GM18505 (cell line): ENCODE data around the gene WDR6.

Experiments
- ATAC-seq: cut with Tn5 transposase; IDR thresholded peaks from one replicate; pipeline ENCODE4 v1.9.1; 2021; ENCODE audit not compliant: unreplicated experiment
- POLR2A ChIP-seq: IDR thresholded peaks from 4 replicates; pipeline ENCODE4 v1.6.1; 2011; ENCODE audit warnings: borderline replicate concordance; ENCODE audit not compliant: insufficient read depth, insufficient read length; ENCODE audit errors: extremely low read depth

Gene WDR6

DNA sequence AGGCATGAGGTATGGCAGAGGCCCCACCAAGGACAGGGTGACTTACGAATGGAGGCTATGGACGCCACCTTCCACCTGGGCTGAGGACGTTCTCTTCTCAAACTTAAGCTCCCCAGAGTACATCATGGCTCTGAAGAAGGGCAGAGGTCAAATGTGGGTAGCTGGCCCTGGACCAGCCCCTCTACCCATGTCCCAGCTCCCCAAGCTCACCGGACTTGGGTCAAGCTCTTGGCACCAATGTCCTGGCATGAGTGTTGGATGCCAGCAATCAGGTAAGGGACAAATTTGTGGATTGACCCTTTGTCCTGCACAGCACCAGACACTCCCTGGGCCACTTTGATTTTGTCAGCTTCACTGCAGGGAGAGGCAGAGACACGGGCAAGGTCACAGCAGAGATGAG is 17.3 kb downstream of the WDR6 start:
- no peak for TF ChIP-seq POLR2A
- ATAC-seq = no peak

DNA sequence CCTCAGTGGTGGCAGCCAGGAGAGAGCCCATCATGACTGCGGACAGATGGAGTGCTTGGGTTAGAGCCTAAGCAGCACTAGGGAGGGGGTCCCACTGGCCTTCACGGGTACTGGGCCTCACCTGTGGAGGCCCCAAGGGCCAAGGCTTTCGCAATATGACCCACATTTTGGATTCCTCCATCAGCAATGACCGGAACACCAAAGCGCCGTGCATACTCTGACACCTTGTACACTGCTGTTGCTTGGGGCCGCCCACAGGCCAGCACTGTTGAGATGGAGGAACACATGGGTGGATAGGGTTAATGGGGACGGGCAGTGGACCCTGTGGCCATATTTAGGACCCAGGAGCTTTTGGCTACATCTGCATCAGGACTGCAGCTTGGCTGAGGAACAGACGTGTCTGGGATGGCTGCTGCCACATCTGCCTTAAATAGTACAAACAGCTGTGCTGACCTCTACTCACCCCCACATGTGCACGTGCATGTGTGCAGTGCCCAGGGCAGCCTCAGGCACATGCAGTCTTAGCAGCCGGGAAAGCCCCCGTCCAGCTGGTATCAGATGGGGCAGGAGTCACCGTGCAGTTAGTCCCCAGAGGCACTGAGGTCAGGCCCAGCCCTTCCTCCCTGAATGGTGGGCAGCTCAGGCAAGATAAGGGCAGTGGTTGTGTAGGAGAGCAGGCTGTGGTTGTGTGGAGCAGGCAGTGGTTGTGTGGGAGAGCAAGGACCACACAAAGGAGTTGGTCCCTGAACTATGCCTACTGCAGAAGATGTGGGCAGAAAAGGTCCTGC is 18.0 kb downstream of the WDR6 start:
- TF ChIP-seq POLR2A = peak; percentile 42
- ATAC-seq = no peak

DNA sequence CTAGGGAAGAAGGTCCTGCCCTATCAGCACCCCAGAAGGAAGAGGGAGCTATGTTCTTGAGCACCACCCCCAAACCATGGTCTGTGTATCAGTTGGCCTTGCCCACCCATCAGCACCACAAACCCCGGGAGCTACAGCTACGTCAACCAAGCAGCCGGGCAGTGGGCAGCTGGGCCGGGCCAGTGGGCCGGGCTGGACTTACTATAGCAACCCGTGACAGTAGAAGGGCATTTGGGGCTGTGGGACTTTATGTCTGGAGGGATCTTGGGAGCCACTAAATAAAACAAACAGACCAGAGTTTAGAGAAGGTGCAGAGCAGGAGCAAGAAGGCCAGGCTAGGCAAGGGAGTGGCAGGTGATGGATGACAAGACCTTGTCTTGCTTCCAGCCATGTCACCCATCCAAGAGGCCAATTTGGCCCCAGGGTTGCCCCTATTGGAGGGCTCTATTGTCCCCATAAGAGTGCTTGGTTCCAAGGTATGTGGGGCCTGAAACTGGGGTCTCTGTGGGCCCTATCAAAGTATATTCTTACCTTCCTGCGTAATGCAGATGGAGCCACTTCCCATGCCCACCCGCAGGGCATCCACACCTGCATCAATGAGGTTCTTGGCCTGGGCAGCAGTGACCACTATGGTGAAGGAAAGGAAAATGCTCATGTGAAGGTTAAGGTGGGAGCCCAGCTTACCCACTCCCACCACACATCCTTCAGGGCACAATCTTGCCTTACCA is 18.8 kb downstream of the WDR6 start:
- no peak for TF ChIP-seq POLR2A
- ATAC-seq = no peak

DNA sequence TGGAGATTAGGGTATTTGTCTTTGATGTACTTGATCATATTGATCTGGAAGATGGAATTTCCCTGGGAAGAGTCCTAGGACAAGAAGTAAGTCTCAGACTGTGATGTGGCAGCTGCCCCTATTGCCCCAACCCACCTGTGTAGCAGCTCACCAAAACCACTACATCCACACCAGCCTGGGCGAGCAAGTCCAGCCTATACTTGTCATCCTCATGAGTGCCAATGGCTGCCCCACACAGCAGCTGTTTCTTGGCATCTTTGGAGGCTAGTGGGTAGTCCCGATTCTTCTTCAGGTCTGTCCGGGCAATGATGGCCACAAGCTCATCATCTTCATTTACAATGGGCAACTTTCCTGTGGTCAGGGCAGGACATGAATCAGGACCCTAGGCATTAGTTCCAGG is 19.3 kb downstream of the WDR6 start:
- TF ChIP-seq POLR2A = peak; percentile 38
- ATAC-seq = no peak

DNA sequence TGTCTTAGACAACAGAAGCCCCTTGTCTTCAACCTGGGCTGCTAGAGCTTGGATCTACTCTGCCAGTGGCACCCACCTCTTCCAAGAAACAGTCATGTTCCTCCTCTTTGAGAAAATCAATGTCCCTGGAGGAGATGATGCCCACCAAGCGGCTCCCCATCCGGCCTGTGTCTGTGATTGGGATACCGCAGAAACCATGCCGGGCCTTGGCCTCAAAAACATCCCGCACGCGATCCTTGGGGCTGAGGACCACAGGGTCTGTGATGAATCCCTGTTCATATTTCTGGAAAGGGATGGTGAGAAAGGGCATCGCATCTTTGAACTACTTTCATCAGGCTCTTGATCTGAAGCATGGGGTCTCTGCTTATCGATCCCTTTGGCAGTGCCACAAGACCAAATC is 20.4 kb downstream of the WDR6 start:
- TF ChIP-seq POLR2A = peak; percentile 16
- no peak for ATAC-seq

DNA sequence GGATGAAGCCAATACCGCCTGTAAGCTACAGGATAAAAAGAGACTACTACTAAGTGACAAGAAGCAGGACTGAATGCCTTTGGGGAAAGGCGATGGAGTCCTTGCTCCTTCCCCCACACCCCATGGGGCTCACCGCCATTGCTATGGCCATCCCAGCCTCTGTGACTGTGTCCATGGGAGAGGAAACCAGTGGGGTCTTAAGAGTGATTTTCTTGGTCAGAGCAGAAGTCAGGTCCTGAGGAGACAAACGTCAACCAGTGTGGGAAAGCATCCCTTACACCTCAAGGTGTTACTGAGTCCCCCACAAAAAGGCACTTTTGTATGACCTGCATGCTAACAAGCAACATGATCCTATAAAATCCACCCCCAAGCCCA is 21.1 kb downstream of the WDR6 start:
- no peak for TF ChIP-seq POLR2A
- ATAC-seq = no peak

DNA sequence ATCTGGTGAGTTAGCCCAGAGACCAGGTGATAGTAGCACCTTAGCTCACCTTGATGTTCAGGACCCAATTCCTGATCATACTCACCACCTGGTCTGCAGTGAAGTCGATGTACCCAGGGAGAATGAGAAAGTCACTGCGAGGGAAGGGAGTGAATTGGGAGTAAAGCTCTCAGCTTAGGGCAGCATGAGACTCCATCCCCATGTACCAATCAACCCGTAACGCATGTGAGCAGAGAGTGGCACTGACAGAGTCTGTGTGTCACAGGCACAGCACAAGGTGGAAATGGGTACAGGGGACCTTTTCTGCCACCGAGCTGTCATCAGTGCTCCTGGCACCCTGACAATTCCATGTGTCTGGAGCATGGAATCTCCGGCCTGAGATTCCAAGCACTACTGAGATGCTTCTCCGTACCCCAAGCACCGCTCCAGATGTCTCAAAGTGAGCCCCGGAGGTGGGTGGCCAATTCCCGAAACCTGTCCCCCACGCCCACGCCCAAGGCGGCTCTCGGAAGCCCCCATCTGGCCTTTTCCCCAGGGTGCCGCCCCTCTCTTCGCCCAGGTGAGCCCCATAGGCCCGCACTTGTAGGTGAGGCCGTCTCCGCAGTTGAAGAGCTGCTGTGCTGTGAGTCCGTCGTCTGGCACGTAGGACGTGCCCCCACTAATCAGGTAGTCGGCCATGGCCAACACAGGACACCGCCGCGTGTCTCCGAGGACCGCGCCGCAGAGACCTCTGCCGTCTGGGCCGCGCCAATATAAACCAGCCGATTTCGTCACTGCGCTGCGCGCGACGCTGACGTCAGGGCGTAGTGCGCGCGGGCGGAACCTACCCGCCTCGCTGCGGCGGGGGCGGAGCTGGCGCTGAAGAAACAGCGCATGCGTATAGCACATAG is 21.7 kb downstream of the WDR6 start, which contains the start of gene IMPDH2:
Gene IMPDH2 (minus strand): TSS at position 726 of the 890 bp plus-strand sequence. CDS start 48 bp downstream, at position 678.
- peak; percentile 100 for TF ChIP-seq POLR2A
- ATAC-seq = peak; percentile 90

DNA sequence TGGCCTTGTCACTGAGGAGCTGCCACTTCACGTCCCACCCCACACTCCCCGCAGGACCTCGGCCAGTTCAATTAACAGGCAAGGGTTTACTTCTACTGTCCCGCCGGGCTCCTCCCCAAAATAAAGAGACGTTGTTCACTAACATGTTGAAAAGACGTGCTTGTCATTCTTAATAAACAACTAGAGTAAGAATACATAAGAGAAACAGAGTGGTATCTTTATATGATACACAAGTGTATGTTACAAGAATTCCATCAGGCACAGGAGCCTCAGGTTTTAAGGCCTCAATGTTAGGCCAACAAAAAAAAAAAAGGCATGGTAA is 22.3 kb downstream of the WDR6 start:
- TF ChIP-seq POLR2A = no peak
- ATAC-seq = no peak

DNA sequence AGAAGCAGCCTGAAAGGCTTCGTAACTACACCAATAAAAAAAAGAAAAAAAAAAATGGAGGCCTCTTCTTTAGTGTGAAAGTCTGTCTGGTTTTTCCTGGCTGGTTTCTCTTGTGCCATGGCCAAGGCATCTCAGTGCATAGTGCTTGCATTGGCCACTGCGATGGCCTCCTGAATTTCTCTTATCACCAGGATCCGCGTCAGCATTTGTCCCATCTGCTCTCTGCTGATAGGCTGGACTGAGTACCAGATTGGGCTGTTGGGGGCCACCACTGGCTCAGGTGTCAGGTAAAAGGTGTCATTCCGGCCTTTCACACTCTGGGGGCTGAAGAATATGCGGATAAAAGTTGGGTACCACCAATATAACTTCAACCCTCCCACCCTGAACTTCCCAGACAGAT is 23.1 kb downstream of the WDR6 start:
- ATAC-seq = no peak
- no peak for TF ChIP-seq POLR2A

DNA sequence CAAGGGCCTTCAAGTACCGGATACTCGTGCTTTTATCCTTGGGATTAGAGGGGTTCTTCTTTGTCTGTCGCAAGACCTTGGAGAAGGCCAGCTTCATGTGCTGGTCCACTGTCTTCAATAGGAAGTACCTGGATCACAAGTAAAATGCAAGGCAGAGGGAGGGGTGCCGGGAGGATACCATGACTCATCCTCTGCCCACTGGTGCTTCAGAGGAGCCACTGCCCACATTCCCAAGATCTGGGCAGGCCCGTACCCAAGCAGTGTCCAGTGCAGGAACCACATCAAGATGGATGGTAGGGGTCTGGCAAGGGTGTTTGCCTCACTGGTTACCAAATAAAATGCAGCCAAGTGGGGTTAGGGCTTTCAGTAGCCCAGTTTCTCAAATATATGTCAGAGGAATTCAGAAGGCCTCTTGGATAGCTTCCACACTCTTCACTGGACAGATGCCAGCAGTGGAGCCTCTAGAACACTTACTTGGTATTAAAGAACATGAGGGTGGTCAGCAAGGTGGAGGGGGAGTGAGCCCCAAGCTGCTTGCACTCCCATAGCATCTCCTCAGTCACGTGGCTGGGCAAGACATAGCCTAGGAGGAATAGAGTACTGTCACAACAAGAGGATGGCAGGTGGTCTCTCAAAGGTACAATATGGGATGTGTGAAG is 25.6 kb downstream of the WDR6 start:
- TF ChIP-seq POLR2A = no peak
- ATAC-seq = no peak

DNA sequence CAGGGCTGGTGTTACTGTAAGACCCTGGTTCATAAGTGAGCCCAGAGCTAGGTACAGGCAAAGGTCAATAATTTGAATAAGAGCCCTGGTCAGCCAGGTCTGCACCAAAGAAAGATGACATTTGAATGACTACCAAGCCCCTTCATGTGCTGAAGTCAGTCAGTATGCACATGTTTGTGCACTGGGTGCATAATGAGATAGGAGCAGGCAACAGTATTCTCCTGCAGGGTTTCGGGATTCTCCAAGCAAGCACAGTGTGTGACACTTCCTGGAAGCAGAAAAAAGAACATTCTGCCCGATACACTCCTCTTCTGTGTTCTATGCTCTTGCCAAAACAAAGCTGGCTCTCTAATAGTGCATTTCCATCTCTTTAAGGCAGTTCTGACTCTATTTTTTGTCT is 27.5 kb downstream of the WDR6 start:
- TF ChIP-seq POLR2A = no peak
- ATAC-seq = no peak

DNA sequence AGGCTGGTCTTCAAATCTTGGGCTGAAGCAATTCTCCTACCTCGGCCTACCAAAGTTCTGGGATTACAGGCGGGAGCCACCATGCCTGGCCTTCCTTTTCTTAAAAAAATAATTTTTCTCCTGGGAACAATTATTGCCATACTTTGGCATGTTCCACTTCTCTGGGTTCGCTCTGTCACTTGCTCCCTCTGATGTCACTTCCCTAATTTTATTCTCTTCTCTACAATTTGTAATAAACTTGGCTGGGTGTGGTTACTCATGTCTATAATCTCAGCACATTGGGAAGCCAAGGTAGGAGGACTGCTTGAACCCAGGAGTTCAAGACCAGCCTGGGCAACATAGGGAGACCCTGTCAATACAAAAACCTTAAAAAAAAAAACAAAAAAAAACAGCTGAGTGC is 28.1 kb downstream of the WDR6 start:
- ATAC-seq = no peak
- TF ChIP-seq POLR2A = no peak

DNA sequence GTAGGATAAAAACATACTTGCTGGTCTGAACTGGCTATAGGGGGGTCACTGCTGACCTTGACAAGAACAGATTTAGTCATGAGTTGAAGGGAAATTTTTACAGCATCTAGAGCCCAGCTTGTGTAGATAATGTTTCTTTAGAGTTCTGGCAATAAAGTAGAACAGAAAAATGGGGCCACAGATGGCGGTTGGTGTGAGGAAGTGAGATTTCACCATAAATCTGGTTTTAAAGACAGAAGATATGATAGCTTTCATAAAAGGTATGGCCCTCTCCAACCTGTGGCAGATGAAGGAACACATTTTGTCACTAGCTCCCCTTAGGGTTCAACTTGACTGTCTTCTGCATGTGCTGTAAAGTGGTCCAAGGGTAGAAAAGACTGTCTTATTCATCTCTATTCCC is 46.4 kb downstream of the WDR6 start:
- ATAC-seq = no peak
- TF ChIP-seq POLR2A = no peak
